Lung (tissue), 12 donors: ENCODE results near the gene GNA12. TPM values are rescaled to one million over a fixed set of nuclear protein-coding genes. Genes with fewer than 3 reads are reported as not detected.

ENCODE experiments used
- ATAC-seq: fragments of 200-7000 bp; cut with Tn5 transposase; one replicate; pipeline ENCODE4 v1.9.1; 2020; ENCODE audit warnings: moderate number of reproducible peaks; ENCODE audit not compliant: insufficient read depth, low FRiP score
- DNase-seq, 3 donors: peaks; one replicate each; pipeline ENCODE4 v3.0.0-alpha.2; 2013 to 2017
- H3K27ac ChIP-seq, 2 donors: one replicate each; pipeline ENCODE4 v1.5.1; 2013; ENCODE audit warnings: mild to moderate bottlenecking in 2 of 2, moderate library complexity in 2 of 2, control low read depth in 1 of 2, inconsistent platforms in 1 of 2, low read depth in 1 of 2, low read length in 1 of 2
- H3K27me3 ChIP-seq, 3 donors: one replicate each; pipeline ENCODE4 v1.5.1; 2013; ENCODE audit warnings: low read length in 2 of 3; ENCODE audit not compliant: control insufficient read depth in 3 of 3, insufficient read depth in 3 of 3
- H3K36me3 ChIP-seq, 4 donors: one replicate each; pipeline ENCODE4 v1.5.1; 2013; ENCODE audit warnings: low read length in 4 of 4, mild to moderate bottlenecking in 1 of 4, moderate library complexity in 1 of 4; ENCODE audit not compliant: control insufficient read depth in 4 of 4, insufficient read depth in 4 of 4
- H3K4me1 ChIP-seq, 5 donors: one replicate each; pipeline ENCODE4 v1.5.1; 2013; ENCODE audit warnings: low read length in 5 of 5, mild to moderate bottlenecking in 2 of 5, moderate library complexity in 1 of 5; ENCODE audit not compliant: control insufficient read depth in 5 of 5, insufficient read depth in 5 of 5
- H3K4me3 ChIP-seq: one replicate; pipeline ENCODE4 v1.5.1; 2013; ENCODE audit warnings: mild to moderate bottlenecking, control low read depth, moderate library complexity
- H3K9ac ChIP-seq, 2 donors: one replicate each; pipeline ENCODE4 v1.5.1; 2013; ENCODE audit warnings: low read length in 2 of 2, control low read depth in 1 of 2; ENCODE audit not compliant: insufficient read depth in 1 of 2
- H3K9me3 ChIP-seq, 4 donors: one replicate each; pipeline ENCODE4 v1.5.1; 2013; ENCODE audit warnings: low read length in 3 of 4, mild to moderate bottlenecking in 1 of 4, moderate library complexity in 1 of 4; ENCODE audit not compliant: control insufficient read depth in 4 of 4, insufficient read depth in 3 of 4
- WGBS, 2 donors: extraction: QIAGEN DNeasy Blood & Tissue Kit; methylation state at CpG; one replicate each; pipeline ENCODE4 v1.1.7; 2013; 5-methylcytosine and 5-hydroxymethylcytosine counted together
- polyA plus RNA-seq, 2 donors: library from polyadenylated mRNA; stranded (reverse); fragments of 200-250 nt; gene quantifications; one replicate each; pipeline ENCODE4 v1.2.1, GENCODE V29; 2013
- total RNA-seq, 2 donors: library from RNA; depleted of rRNA in 1 of 2; stranded (reverse); fragments of >200 nt in 1 of 2; gene quantifications; one replicate each; pipeline ENCODE4 v1.2.1, GENCODE V29; 2014 to 2021
- TF ChIP-seq, protein P1 (sequence below): IDR thresholded peaks from 2 replicates; pipeline ENCODE4 v1.5.1; 2012; ENCODE audit warnings: mild to moderate bottlenecking; ENCODE audit errors: control extremely low read depth, extremely low read depth
- donor health status: control.
- donor health status: control.
- donor health status: Bipolar disorder and iron deficiency.
- donor health status: healthy.
- donor health status: DM: yes; HTN: yes; CAD: no.

Gene GNA12
- total and polyA plus RNA-seq, 4 donors: 11.0 to 51.9 (median 33.5) TPM

DNA sequence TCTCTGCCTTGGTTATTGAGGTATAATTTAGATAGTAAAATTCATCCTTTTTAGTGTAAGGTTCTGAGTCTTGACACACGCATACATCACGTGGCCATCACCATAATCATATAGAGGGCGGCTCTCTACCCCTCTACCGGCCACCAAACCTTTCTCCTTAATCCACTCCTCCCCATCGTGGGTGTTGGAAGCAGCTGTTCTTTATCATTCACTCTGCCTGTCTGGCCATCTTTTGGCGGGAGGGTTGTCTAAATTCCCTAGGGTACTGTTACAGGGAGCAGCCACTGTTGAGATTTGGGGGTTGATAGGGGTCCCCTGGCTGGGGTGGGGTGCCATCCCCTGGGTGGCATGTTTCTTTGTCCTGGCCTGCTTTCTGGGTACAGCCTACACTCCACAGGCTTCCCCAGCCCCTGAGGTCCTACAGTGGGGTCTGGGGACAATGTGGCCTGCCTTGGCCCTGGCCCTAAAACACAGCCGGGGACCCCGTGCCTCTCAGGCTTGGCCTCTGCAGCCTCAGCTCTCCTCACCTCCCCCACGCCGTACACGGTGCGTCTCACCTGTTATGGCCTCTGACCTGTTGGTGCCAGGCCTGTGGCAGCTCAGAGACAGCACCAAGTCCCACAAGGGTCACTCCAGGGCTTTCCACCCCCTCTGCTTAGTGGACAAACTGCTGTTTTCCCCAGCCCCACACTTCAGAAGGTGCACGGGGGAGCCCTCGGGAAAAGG is 138.6 kb downstream of the GNA12 start:
- Histone ChIP-seq H3K4me3 (no peak overlapping the region), H3K36me3 (no peaks in the 10 kb centered on the region), H3K4me1 (peaks cover 0 to 9% (median 0%) of the 10 kb centered on the region in 5 donors), H3K9ac (no peak overlapping the region), H3K27me3 (no peaks in the 10 kb centered on the region), H3K9me3 (no peaks in the 10 kb centered on the region), H3K27ac (no peak overlapping the region)
- TF ChIP-seq, protein P1, sequence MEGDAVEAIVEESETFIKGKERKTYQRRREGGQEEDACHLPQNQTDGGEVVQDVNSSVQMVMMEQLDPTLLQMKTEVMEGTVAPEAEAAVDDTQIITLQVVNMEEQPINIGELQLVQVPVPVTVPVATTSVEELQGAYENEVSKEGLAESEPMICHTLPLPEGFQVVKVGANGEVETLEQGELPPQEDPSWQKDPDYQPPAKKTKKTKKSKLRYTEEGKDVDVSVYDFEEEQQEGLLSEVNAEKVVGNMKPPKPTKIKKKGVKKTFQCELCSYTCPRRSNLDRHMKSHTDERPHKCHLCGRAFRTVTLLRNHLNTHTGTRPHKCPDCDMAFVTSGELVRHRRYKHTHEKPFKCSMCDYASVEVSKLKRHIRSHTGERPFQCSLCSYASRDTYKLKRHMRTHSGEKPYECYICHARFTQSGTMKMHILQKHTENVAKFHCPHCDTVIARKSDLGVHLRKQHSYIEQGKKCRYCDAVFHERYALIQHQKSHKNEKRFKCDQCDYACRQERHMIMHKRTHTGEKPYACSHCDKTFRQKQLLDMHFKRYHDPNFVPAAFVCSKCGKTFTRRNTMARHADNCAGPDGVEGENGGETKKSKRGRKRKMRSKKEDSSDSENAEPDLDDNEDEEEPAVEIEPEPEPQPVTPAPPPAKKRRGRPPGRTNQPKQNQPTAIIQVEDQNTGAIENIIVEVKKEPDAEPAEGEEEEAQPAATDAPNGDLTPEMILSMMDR: no peak
- DNase-seq (no peak), ATAC-seq (no peak)
- WGBS, 2 donors: 84 to 89% methylated on average over 14 of the region's 14 CpGs

DNA sequence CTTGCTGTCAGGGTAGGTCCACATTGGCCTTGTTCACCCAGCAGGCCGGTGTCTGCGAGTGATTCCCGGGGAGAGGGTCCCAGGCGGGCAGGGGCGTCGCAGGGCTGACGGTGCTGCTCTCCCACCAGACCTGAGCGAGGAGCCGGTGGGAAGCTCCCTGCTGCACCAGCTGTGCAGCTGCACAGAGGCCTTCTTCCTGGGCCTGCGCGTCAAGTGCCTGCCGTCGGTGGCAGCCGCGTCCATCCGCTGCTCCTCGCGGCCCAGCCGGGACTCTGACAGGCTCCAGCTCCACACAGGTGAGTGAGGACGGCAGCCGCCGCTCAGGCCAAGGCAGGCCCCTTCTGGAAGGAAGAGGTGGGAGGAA is 141.5 kb downstream of the GNA12 start:
- peaks cover 0 to 5% (median 3%) of the 10 kb centered on the region in 3 donors for H3K27me3 ChIP-seq
- H3K4me3 ChIP-seq: no peak overlapping the region
- no peak overlapping the region for H3K27ac ChIP-seq
- no peak for ATAC-seq
- no peak overlapping the region for H3K9ac ChIP-seq
- TF ChIP-seq, protein P1: no peak
- no peaks in the 10 kb centered on the region for H3K36me3 ChIP-seq
- WGBS, 2 donors: 85 to 92% methylated on average over 21 to 22 of the region's 22 CpGs
- peaks cover 0 to 7% (median 0%) of the 10 kb centered on the region in 5 donors for H3K4me1 ChIP-seq
- no peak for DNase-seq
- H3K9me3 ChIP-seq: no peaks in the 10 kb centered on the region

DNA sequence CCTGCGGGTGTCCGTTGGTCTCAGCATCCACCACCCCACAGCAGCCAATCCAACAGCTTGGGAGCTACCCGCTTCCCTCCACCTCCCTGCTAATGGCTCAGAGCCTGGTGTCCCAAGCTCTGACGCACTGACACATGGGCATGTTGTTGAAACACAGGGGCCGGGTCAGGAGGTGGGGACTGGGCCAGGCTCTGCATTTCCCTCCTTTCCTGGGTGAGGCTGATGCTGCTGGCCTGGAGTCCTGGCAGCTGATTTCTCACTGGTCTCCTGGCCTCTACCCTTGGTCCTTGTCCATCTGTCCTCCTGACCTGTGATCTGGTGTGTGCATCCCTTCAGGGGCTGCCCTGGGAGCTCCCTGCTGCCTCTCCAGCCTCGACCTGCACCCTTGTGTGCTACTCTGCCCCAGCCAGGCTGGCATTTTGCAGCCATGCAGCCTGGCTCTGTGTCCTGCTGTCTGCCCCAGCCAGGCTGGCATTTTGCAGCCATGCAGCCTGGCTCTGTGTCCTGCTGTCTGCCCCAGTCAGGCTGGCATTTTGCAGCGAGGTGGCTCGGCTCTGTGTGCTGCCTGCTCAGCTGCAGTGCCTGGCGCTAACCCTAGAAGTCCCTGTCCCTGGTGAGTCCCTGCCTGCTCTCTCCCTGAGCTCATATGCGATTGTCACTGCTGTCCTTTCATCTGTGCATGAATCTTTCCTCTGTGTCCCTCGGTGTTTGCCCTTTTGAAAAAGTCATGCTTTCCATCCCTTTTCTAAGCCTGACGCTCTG is 142.1 kb downstream of the GNA12 start:
- Histone ChIP-seq H3K4me1 (peaks cover 0 to 3% (median 0%) of the 10 kb centered on the region in 5 donors), H3K9ac (no peak overlapping the region), H3K36me3 (no peaks in the 10 kb centered on the region), H3K27ac (no peak overlapping the region), H3K4me3 (no peak overlapping the region), H3K27me3 (peaks cover 0 to 5% (median 3%) of the 10 kb centered on the region in 3 donors), H3K9me3 (no peaks in the 10 kb centered on the region)
- WGBS, 2 donors: 70 to 82% methylated on average over 12 of the region's 12 CpGs
- TF ChIP-seq, protein P1: no peak
- peak in 2 of 3 donors; percentile 45 to 54 for DNase-seq
- peak; percentile 22 for ATAC-seq
